ENCODE results near the gene PPP1R13L. TPM values are rescaled to one million over a fixed set of nuclear protein-coding genes. Genes with fewer than 3 reads are reported as not detected.
A peak's percentile ranks its signal among the peaks of the same experiment; 100 is the strongest.

The PPP1R13L gene
- total and polyA plus RNA-seq, 5 donors: 100 to 161 (median 141) TPM

DNA sequence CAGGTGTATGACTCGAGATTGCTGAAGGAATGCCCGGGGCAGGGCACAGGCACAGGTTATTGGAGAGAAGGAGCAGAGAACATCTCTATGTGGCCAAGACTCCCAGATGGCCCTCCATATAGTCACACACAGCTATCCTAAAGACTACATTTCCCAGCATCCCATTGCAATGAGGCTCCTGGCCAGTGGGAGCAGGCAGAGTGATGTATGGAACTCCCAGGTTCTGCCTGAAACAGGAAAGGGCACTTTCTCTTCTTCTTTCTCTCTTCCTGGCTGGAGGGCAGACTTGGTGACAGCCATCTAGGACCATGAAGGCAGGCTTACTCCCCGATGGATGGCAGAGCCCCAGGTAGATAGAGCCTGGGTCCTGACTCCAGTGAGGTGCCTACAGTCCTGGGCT is 13.5 kb downstream of the PPP1R13L start:
- H3K4me1 ChIP-seq (ENCODE audit: control insufficient read depth, insufficient read depth, low read length): no peaks in the 10 kb centered on the region
- ATAC-seq (no peak), DNase-seq (no peak)
- no peaks in the 10 kb centered on the region for H3K27me3 ChIP-seq (ENCODE audit: control insufficient read depth, insufficient read depth)
- WGBS: 77% methylated on average over 3 of the region's 3 CpGs
- no peaks in the 10 kb centered on the region for H3K9me3 ChIP-seq (ENCODE audit: control insufficient read depth, low read length)
- no peak overlapping the region for H3K4me3 ChIP-seq (ENCODE audit: low read length)
- no peak overlapping the region for H3K27ac ChIP-seq (ENCODE audit: low read length)
- intact Hi-C loops (cut with DNase I): no loop called here

DNA sequence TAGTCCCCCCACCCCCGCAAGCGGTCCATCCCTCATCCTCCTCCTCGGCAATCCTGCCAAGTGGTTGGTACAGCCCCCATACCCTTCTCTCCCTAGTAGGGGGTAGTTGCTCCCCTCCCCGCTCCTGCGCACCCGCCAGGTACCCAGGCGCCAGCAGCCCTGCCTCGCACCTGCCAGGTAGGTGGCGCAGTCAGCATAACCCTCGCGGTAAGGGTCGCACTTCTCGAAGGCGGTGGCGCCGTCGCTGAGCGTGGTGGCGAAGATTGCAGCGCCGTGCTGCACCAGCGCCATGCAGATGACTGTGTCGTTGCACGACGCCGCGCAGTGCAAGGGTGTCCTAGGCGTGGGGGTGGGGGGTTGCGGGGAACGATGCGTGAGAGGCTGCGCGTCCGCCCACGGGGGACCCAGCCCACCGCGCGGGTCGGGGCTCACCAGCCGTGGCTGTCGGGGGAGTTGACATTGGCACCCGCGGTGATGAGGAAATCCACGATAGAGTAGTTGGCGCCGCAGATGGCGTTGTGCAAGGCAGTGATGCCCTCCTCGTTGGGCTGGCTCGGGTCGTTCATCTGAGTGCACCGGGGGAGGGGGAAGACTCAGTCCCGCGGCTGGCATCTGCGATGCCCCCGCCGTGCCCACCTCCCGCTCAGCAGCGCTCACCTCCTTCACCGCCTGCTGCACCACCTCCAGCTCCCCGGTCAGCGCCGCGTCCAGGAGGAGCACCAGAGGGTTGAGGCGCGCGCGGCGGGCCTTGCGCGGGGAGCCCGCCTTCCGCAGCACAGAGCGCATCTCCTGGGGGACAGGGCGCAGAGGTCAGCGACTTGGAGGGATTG is 19.3 kb downstream of the PPP1R13L start:
- no peak overlapping the region for H3K4me3 ChIP-seq (ENCODE audit: low read length)
- no peaks in the 10 kb centered on the region for H3K27me3 ChIP-seq (ENCODE audit: control insufficient read depth, insufficient read depth)
- no peaks in the 10 kb centered on the region for H3K4me1 ChIP-seq (ENCODE audit: control insufficient read depth, insufficient read depth, low read length)
- no peaks in the 10 kb centered on the region for H3K9me3 ChIP-seq (ENCODE audit: control insufficient read depth, low read length)
- DNase-seq: no peak
- no peak overlapping the region for H3K27ac ChIP-seq (ENCODE audit: low read length)
- intact Hi-C loops (cut with DNase I): no loop called here
- WGBS: 8% methylated on average over 75 of the region's 75 CpGs
- peak; percentile 59 to 60 for ATAC-seq

DNA sequence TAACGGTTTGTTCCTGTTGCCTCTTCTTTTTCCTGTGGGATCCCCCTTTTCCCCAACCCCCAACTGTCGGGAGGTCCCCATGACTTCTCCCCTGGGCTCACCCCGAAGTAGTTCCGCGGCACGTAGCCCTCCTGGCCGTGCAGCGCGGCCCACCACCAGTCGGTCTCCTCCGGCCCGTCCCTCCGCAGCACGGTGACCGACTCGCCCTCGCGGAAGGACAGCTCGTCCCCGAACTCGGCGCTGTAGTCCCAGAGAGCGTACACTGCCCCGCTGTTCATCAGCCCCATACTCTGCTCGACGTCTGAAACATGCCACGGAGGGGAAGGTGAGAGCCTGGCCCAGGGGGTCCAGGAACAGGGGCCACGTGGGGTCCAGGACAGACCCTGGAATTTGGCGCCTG is 22.4 kb downstream of the PPP1R13L start:
- WGBS: 85% methylated on average over 29 of the region's 29 CpGs
- Histone ChIP-seq H3K4me3 (ENCODE audit: low read length) (no peak overlapping the region), H3K27me3 (ENCODE audit: control insufficient read depth, insufficient read depth) (no peaks in the 10 kb centered on the region), H3K27ac (ENCODE audit: low read length) (no peak overlapping the region), H3K4me1 (ENCODE audit: control insufficient read depth, insufficient read depth, low read length) (no peaks in the 10 kb centered on the region), H3K9me3 (ENCODE audit: control insufficient read depth, low read length) (no peaks in the 10 kb centered on the region)
- peak in 1 of 2 donors; percentile 16 for ATAC-seq
- no peak for DNase-seq
- intact Hi-C loops (cut with DNase I): no loop called here

DNA sequence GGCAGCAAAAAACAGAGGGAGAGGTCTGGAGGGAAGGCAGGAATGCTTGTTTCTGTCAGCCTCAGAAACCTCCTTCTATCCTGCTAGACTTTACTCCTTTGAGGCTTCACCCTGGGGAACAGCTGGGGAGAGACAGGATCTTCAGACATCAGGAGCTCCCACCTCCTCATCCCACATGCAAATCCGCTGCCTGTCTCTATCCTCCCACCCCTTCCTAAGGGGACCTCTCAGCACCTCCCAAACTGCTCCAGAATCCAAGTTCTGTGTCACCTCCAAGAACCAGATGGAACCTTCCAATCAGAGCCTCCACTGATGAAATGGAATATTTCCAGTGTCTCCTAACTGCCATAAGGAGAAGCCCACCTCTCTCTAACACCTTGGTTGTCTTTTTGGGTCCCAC is 24.8 kb downstream of the PPP1R13L start:
- 79% methylated on average over 1 of the region's 1 CpG for WGBS
- intact Hi-C loops (cut with DNase I): no loop called here
- ATAC-seq (no peak), DNase-seq (no peak)
- no peak overlapping the region for H3K27ac ChIP-seq (ENCODE audit: low read length)
- no peaks in the 10 kb centered on the region for H3K4me1 ChIP-seq (ENCODE audit: control insufficient read depth, insufficient read depth, low read length)
- H3K9me3 ChIP-seq (ENCODE audit: control insufficient read depth, low read length): no peaks in the 10 kb centered on the region
- H3K4me3 ChIP-seq (ENCODE audit: low read length): no peak overlapping the region
- no peaks in the 10 kb centered on the region for H3K27me3 ChIP-seq (ENCODE audit: control insufficient read depth, insufficient read depth)

DNA sequence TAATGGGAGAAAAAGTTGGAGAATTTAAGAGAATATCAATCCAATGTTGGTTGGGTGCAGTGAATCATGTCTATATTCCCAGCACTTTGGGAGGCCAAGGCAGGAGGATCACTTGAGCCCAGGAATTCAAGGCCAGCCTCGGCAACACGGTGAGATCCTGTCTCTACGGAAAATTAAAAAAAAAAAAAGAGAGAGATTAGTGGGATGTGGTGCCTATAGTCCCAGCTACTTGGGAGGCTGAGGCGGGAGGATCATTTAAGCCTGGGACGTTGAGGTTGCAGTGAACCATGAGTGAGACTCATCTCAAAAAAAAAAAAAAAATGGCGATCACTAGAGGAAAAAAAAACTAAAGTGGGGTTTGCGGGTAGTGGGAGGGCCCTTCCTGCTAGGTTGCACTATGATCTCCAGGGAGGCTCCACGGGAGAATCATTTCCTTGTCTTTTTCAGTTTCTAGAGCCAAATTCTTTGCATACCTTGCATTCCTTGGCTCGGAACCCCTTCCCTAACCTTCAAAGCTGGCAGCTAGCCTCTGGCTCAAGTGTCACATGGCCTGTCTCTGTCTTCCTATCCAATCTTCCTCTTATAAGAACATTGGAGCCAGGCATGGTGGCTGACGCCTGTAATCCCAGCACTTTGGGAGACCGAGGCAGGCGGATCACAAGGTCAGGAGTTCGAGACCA is 28.7 kb downstream of the PPP1R13L start:
- intact Hi-C loops (cut with DNase I): no loop called here
- WGBS: 24% methylated on average over 13 of the region's 13 CpGs
- peak; percentile 67 to 69 for ATAC-seq
- Histone ChIP-seq H3K4me1 (ENCODE audit: control insufficient read depth, insufficient read depth, low read length) (no peaks in the 10 kb centered on the region), H3K27ac (ENCODE audit: low read length) (no peak overlapping the region), H3K4me3 (ENCODE audit: low read length) (no peak overlapping the region), H3K27me3 (ENCODE audit: control insufficient read depth, insufficient read depth) (no peaks in the 10 kb centered on the region), H3K9me3 (ENCODE audit: control insufficient read depth, low read length) (no peaks in the 10 kb centered on the region)
- peak in 2 of 3 donors; percentile 44 to 70 for DNase-seq

DNA sequence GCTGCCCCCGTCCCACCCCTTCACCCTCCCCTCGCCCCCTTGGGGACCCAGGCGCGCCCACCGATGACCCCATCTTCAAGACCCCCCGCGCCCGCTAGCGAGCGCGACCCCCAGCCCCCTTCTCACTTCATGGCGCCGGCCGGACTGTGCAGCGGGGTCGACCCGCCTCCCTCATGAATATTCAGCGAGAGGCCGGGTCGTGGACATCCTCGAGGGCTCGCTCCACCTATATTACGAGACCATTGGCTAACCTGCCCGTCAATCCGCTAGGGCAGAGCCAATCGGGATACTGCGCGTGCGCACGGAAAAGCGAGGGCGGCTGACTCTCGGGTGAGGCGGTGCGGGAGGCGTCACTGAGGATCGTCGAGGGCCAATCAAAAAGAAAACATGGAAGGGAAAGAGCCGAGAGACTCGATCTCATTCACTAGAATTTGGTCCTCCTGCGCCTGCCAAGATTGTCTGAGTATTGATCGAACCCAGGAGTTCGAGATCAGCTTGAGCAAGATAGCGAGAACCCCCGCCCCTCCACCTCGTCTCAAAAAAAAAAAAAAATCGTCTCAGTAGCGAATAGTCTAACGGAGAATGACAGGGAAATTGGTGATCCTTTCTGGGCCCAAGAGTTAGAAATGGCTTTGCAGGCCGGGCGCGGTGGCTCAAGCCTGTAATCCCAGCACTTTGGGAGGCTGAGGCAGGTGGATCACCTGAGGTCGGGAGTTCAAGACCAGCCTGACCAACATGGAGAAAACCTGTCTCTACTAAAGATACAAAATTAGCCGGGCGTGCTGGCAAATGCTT is 34.3 kb downstream of the PPP1R13L start, which contains the start of gene ERCC2:
ERCC2 (minus strand) TSS at position 164 of the 795 bp plus-strand sequence; CDS start at position 131, 33 bp downstream.
- WGBS: 4% methylated on average over 55 of the region's 55 CpGs
- intact Hi-C loops (cut with DNase I): no loop called here
- H3K27ac ChIP-seq (ENCODE audit: low read length): peak within 1 kb of the TSS; percentile 82

DNA sequence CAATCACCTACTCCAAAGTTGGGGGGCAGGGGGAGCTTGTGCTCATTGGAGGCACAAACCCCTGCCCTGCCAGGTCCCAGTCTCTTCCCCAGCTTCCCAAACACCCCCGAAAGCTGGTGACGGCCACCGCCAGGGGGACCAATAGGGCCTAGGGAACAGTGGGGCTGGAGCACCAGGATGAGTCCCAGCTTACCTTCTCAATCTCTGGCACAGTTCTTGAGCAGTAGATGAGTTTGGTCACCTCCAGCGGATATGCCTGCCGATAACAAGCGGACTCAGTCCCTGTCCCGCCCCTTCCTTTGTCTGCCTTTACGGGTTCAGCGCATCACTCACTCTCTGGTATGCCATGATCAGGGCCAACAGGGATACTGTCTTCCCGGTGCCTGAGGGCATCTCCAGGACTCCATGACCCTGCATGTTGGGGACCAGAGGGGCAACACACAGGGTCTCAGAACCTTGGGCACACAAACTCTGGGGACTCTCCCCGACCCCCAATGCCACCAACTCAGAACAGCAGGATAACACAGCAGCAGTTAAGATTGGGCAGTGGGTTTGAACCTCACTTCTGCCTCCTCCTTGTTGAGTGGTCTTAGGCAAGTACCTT is 36.0 kb downstream of the PPP1R13L start:
- no peaks in the 10 kb centered on the region for H3K4me1 ChIP-seq (ENCODE audit: control insufficient read depth, insufficient read depth, low read length)
- H3K27ac ChIP-seq (ENCODE audit: low read length): no peak overlapping the region
- intact Hi-C loops (cut with DNase I): no loop called here
- DNase-seq (no peak), ATAC-seq (no peak)
- no peaks in the 10 kb centered on the region for H3K27me3 ChIP-seq (ENCODE audit: control insufficient read depth, insufficient read depth)
- H3K4me3 ChIP-seq (ENCODE audit: low read length): no peak overlapping the region
- 85% methylated on average over 11 of the region's 11 CpGs for WGBS
- no peaks in the 10 kb centered on the region for H3K9me3 ChIP-seq (ENCODE audit: control insufficient read depth, low read length)

More for the DNA sequence above, 34.3 kb downstream of the PPP1R13L start, which contains the start of gene ERCC2:
- DNase-seq (peak; percentile 99), ATAC-seq (peak; percentile 98 to 99)
- Histone ChIP-seq H3K9me3 (ENCODE audit: control insufficient read depth, low read length) (no peaks in the 10 kb centered on the region), H3K4me1 (ENCODE audit: control insufficient read depth, insufficient read depth, low read length) (no peaks in the 10 kb centered on the region), H3K27me3 (ENCODE audit: control insufficient read depth, insufficient read depth) (no peaks in the 10 kb centered on the region), H3K4me3 (ENCODE audit: low read length) (peak within 1 kb of the TSS; percentile 75)

DNA sequence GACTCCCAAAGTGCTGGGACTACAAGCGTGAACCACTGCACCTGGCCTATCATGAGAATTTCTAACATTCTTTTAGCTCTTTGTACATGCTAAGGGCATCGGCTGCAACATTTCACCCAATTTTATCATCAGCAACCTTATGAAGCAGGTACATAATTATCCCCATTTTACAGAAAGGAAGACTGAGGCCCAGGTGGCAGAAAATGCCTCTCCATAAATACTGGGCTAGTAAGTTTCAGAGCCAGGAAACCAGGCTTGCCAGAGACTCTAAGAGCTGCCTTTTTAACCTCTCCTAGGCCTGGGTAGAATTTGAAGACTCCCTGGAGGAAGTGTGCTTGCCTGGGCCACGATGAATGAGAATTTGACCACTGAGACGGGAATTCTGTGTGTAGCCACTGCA is 36.7 kb downstream of the PPP1R13L start:
- no peak overlapping the region for H3K27ac ChIP-seq (ENCODE audit: low read length)
- no peak for ATAC-seq
- H3K4me3 ChIP-seq (ENCODE audit: low read length): no peak overlapping the region
- no peaks in the 10 kb centered on the region for H3K9me3 ChIP-seq (ENCODE audit: control insufficient read depth, low read length)
- no peaks in the 10 kb centered on the region for H3K27me3 ChIP-seq (ENCODE audit: control insufficient read depth, insufficient read depth)
- no peaks in the 10 kb centered on the region for H3K4me1 ChIP-seq (ENCODE audit: control insufficient read depth, insufficient read depth, low read length)
- WGBS: 94% methylated on average over 4 of the region's 4 CpGs
- intact Hi-C loops (cut with DNase I): no loop called here
- DNase-seq: no peak

DNA sequence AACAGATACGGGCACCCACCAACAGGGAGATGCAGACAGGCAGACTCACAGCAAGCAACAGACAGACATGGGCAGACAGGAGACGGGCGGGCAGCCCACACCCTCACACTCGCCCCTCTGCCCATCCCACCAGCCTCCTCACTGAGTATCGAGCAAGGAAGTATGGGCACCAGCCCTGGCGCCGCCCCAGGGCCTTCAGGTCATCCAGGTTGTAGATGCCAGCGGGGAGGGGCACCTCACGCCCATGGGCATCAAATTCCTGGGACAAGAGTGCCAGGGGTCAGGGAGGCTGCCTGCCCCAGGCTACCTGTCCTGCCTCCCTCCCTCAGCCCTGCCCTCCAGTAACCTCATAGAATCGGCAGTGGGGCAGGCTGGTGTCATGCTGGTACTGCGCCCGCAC is 40.2 kb downstream of the PPP1R13L start:
- Histone ChIP-seq H3K4me3 (ENCODE audit: low read length) (no peak overlapping the region), H3K27me3 (ENCODE audit: control insufficient read depth, insufficient read depth) (no peaks in the 10 kb centered on the region), H3K4me1 (ENCODE audit: control insufficient read depth, insufficient read depth, low read length) (no peaks in the 10 kb centered on the region), H3K27ac (ENCODE audit: low read length) (no peak overlapping the region), H3K9me3 (ENCODE audit: control insufficient read depth, low read length) (no peaks in the 10 kb centered on the region)
- WGBS: 91% methylated on average over 12 of the region's 12 CpGs
- no peak for DNase-seq
- intact Hi-C loops (cut with DNase I): no loop called here
- ATAC-seq: no peak

DNA sequence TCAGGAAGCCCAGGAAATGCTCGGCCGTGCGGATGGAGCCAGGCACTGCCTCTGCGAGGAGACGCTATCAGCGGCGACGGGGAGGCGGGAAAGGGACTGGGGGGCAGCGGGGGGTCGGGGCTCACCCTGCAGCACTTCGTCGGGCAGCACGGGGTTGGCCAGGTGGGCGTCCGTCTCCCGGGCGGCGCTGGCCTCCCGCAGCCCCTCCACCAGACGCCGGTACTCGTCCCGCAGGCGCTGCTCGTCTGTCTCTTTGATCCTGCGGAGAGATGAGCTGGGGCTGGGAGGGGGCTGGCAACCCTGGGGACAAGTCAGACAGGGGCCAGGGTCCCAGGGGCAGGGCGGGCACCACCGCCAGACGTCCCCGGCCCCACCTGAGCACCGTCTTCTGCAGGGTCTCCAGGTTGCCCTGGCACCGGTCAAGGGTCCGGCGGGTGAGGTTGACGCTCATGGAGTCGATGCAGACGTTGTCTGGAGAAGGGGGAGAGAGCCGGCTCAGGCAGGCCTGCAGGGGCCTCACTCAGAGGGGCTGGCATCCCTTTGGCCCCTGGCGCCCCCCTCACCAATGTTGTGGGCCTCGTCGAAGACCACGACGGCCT is 40.9 kb downstream of the PPP1R13L start:
- H3K27ac ChIP-seq (ENCODE audit: low read length): no peak overlapping the region
- intact Hi-C loops (cut with DNase I): no loop called here
- H3K9me3 ChIP-seq (ENCODE audit: control insufficient read depth, low read length): no peaks in the 10 kb centered on the region
- ATAC-seq (peak in 1 of 2 donors; percentile 17), DNase-seq (no peak)
- WGBS: 90% methylated on average over 44 of the region's 44 CpGs
- H3K4me1 ChIP-seq (ENCODE audit: control insufficient read depth, insufficient read depth, low read length): no peaks in the 10 kb centered on the region
- H3K4me3 ChIP-seq (ENCODE audit: low read length): no peak overlapping the region
- no peaks in the 10 kb centered on the region for H3K27me3 ChIP-seq (ENCODE audit: control insufficient read depth, insufficient read depth)
